ENCODE data around the gene ADAT2.

GRCh38 chr6:143426026-143426425, 24.5 kb downstream of the ADAT2 start:
- TF ChIP-seq CTCF (IDR thresholded peaks at IDR 0.05; ENCODE audit: insufficient read depth, low read length, poor library complexity, severe bottlenecking) = no peak
- TF ChIP-seq EZH2phosphoT487 (conservative IDR thresholded peaks at IDR 0.05; ENCODE audit: low read length) = no peak
